ENCODE results near the gene POLN.

GRCh38 chr4:2154215-2154740 lies 87.6 kb downstream of the POLN start:
- TF ChIP-seq CTCF (IDR thresholded peaks at IDR 0.05) (no peak), POLR2A (IDR thresholded peaks at IDR 0.05; ENCODE audit: low read length) (no peak)
